Mammary epithelial cell (primary cell): ENCODE measurements around the gene SEMA6A.

ENCODE experiments used
- CTCF ChIP-seq, 2 donors: IDR thresholded peaks in 1 of 2; conservative IDR thresholded peaks in 1 of 2; 2 replicates each; pipeline ENCODE4 v1.5.1; 2011 to 2012; ENCODE audit warnings: inconsistent platforms in 2 of 2, low read length in 2 of 2, mild to moderate bottlenecking in 2 of 2, control low read depth in 1 of 2, low read depth in 1 of 2; ENCODE audit not compliant: insufficient read depth in 1 of 2; ENCODE audit errors: extremely low read depth in 1 of 2
- EZH2 ChIP-seq: IDR thresholded peaks from 2 replicates; pipeline ENCODE4 v1.6.1; 2012; ENCODE audit warnings: low read length, inconsistent platforms, borderline replicate concordance

- TF ChIP-seq CTCF (conservative IDR thresholded peaks at IDR 0.05 in 1 of 2, IDR thresholded peaks at IDR 0.05 in 1 of 2; ENCODE audit: extremely low read depth in 1 of 2, insufficient read depth in 1 of 2, low read depth in 1 of 2, low read length in 2 of 2) (no peak), EZH2 (no peak)
These were observed 8.7 kb upstream of the SEMA6A start for GRCh38 chr5:116583085-116583861.
